NCI-H82 (cell line): ENCODE measurements around the gene SNX20.
A peak's percentile ranks its signal among the peaks of the same experiment; 100 is the strongest.

Source experiments
- DNase-seq: peaks from one replicate; lab custom pipeline; 2025; lab: John Stamatoyannopoulos, UW

SNX20 gene

DNA sequence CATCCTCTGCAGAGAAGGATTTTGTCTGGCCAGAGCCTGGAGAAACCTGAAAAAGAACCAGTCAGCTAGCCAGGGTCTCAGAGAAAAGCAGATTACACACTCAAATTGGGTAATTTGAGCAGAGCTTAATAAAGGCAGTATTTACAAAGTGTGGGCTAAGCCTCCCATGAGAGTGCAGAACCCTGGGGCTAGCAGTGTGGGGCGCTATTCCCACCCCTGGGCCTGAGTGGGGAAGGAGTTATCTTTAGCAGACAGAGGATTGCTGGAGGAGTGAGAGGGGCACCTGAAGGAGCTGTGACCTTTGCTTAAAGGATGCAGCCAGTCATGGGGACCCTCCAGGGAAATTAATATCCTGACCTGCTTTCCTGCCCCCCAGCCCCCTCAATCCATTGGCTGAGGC, 46.2 kb downstream of the SNX20 start:
- DNase-seq: peak; percentile 85

DNA sequence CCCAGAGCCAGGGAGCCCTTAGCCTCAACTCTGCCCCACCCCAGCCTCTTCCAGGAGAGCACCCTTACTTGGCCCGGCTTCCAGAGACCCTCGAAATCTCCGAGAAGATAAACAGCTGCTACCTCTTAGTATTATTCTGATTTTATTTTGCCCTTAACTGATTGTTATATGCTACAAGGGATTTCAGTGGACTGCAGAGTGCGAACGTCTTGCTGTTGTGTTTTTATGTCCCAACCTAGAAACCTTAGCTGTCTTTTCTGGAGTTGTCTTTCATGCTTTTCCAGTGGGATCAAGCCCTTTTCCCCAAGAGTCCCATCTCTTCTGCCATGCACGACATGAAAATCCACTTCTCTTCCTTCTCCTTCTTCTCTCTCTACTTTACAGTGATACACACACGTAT, 47.0 kb downstream of the SNX20 start:
- DNase-seq: no peak

DNA sequence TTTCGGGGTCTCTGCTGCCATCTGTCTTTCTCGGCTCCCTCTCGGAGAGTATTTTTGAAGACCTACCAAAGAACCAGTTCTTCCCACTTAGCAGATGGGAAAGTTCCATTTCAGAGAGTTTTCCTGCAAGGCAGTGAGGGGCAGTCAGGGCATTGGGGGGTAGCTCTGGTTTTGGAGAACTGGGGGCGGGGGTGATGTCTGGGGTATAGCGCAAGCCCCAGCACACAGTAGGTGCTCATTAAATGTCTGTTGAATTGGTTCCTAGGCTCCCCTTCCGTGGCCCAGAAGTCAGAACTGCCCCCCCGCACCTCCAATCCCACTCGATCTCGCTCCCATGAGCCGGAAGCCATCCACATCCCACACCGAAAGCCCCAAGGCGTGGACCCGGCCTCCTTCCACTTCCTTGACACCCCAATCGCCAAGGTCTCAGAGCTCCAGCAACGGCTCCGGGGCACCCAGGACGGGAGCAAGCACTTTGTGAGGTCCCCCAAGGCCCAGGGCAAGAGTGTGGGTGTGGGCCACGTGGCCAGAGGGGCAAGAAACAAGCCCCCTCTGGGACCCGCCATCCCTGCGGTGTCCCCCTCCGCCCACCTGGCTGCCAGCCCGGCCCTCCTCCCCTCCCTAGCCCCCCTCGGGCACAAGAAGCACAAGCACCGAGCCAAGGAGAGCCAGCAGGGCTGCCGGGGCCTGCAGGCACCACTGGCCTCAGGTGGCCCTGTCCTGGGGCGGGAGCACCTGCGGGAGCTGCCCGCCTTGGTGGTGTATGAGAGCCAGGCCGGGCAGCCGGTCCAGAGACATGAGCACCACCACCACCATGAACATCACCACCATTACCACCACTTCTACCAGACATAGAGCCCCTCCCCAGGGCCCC, 47.9 kb downstream of the SNX20 start:
- no peak for DNase-seq

DNA sequence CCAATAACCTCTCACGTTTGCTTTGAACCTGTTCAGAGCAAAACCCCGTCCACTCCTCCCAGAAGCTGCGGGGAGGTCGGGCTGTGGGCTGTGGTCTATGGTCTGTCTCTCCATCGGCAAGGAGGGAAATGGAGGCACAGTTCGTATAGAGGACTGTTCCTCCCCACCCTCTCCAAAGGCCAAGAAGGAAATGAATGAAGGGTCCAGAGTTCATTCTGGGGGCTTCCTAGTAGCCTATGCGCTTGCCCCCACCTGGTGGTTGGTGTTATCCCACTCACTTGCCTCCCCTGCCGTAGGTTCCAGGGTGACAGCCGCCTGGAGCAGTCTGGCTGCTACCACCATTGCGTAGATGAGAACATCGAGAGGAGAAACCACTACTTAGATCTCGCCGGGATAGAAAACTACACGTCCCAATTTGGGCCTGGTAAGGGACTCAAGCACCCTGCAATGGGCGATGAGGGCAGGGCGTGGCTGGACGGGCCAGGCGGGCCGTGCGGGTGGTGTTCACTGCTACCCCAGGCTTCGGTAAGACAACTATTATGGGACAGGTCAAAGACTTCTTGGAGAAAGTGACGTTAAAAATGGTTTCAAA, 49.0 kb downstream of the SNX20 start:
- DNase-seq: no peak

DNA sequence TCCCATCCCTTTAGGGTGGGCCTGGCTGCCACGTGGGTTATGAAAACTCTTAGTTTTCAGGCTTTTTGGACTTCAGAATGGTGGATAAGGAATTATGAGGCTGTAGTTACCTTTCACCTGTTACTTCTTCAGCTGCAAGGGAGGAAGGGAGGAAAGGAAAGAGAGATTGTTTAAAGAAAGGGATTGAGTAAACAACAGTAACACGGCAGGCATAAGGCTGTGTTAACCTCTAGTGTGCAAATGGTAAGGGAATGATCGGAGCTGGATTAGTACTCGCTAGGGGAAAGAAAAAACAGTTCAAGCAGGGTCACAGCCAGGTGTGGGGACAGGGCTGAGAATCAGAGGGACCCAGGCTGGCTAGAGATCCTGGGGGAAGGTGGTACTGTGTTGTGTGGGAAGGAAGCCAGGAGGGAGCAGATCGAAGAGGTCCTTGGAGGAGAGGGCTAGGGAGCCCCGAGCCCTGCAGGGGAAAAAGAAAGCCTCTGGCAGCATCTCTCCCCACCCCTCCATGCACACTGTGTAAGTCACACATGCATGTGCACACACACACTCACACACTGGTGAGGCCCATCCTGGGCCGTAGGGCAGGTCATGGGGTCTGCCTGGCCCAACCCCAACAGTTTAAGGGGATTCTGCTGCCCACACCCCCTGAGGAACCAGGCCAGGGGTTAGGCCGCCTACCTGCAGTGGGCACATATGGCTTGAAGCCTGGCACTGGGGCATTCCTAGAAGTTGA, 49.7 kb downstream of the SNX20 start:
- DNase-seq: no peak

DNA sequence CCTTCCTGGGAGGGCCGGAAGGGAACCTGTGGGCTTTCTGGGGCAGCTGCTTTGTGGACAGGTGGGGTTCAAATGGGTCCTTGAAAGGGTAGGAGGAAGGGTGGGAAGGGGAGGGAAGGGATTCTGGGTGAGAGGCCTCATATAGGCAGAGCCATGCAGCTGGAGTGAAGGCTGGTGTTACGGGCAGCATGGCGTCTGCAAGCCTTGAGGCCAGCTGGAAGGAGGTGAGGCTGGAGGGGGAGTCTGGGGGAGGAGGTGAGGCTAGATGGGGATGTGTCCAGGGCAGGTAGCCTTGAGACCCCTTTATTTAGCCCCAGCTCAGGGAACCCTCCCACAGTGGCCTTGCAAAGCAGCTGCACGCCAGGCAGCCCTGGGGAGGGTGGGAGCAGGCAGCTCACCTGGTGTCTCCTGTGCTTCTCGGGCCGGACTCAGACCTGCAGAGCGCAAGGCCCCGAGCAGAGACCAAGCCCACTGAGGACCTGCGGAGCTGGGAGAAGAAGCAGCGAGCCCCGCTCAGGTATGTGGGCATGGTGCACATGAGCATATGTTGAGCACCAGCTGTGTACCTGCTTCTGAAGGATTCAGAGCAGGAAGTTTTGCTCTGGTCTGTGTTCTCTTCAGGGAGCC, 50.6 kb downstream of the SNX20 start:
- no peak for DNase-seq

DNA sequence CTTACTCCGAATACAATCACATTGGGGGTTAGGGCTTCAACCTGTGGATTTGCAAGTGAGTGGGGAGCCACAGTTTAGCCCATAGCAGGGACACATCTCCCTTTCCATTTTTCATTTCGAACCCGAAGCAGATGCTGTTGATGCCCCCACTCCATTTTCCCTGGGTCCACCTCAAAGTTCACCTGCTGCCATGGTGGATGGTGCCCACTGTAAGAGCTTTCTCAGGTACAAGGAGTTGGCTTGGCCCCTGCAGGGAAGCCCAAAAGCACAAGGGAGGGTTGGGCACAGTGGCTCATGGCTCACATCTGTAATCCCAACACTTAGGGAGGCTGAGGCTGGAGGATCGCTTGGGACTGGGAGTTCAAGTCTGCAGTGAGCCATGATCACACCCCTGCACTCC, 51.8 kb downstream of the SNX20 start:
- no peak for DNase-seq

DNA sequence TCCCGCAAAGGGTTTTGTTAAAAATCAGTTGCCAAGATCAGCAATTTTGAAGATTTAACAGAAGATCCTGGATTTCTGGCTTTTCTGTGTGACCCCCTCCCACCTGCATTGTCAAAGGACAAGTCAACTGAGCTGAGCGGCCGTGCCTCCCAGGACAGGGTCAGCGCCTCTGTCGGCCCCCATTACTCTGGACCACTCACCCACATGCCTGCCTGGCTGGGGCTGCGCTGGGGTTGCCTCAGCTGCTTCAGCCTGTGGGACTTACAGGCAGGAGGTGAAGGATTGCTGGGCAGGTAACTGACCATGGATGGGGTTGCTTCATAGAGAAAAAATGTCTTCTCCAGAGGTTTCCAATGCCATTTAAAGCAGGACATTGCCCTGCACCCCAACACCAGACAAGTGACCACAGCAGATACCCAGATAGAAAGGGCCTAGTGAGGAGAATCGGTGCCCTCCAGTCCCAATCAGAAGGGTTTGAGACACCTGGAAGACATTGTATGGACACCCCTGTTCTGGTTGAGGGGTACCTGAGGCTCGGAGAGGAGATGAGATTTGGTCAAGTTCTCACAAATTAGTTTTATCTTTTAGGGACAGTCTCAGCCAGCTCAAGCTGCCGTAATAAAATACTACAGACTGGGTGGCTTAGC, 52.8 kb downstream of the SNX20 start:
- DNase-seq: no peak

DNA sequence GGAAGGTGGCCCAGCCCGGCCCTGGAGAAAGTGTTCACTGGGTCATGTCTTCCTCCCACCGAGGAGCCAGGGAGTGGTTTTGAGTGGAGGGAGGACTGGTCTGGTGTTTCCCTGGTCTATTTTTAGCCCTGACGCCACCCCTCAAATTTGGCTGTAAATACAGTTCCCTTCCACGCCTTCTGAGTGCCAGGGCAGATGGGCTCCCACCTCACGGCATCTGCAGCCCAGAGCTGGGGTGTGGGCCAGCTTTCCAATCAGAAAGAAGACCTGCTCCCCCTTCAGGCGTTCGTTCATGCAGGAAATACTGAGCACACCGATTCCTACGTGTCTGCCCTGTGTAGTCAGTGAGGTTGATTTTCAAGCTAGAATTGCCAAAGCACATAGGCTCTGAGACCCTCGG, 53.7 kb downstream of the SNX20 start:
- peak; percentile 46 for DNase-seq

DNA sequence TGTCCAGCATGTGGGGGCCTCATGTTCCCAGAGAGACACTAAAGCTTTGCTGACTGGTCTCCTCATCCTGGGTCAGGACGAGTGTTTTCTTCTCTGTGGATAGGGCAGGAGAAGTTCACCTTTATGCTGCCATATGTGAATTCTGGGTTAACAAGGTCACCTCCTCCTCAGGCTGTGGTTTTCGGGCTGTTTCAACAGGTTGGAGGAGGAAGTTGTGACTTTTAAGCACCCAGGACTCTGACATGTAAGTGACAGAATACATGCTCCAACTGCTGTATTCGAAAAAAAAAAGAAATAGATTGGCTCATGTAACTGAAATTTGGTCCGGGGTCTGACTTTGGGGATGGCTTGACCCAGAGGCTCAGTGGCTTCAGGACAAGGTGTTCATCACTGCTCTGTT, 54.2 kb downstream of the SNX20 start:
- no peak for DNase-seq

DNA sequence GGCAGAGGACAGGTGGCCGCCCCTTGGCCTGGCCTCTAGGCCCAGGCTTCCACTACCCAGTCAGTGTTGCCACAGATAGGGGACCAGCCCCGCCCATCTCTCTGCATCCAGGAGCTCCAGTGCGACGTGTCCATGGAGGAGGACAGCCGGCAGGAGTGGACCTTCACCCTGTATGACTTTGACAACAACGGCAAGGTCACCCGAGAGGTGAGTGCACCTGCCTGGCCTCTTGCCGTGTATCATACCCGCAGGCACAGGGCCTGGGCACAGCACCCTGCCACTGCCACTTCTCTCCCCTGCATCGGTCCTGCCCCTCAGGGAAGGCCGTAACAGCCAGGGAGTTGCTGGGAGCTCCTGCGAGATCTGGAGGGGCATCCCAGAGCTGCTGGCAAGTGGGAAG, 55.7 kb downstream of the SNX20 start:
- no peak for DNase-seq

DNA sequence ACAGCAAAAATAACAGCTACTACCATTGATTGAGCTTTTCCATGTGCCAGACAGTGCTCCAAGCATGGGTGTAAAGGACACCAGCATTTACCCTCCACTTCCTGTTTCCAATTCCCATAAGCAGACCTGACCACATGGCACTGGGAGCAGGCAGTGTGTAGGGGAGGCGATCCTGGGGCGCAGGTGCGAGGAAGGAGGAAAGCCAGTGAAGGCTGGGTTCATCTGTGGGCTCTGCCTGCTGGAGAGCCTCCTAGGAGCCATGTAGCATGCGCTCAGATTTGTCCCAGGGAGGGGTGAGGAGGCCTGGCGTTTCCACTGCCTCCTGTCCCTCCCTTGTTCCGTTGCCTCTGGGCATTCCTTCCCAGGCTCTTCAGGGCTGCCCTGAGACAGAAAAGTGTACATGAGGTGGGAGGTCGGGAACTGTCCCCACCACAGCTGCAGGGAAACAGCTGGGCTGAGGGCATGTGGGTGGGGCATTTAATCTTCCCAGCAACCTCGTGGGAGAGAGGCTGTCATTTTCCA, 56.6 kb downstream of the SNX20 start:
- no peak for DNase-seq

DNA sequence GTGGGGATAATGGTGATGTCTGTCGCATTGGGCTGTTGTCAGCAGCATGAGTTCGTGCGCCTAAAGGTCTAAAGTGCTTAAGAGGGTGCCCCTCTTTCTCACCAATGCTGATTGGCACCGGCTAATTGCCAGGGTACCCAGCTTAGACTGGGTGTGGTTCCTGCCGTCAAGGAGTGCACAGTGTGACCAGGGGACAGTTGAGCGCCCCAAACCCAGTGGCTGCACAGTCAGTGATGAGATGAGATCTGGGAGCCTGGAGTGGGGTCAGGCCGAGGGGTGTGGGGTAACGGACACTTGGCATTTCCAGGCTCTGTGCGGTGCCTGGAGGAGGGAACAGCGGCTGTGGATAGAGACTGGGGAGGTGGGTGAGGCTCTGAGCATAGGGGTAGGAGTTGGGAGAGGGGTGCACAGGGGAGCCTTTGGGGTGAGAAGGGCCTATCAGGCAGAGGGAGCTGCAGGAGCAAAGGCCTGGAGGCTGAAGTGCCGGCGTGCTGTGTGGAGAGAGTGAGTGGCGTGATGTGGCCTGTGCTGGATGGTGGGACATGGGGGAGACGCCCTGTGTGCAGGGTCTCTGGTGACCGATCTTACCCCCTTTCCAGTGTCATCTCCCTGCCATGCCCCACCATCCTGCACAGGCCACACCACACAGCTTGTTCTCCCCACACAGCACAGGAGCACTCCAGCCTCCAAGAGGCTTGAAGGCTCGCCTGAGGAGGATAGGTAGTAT, 58.3 kb downstream of the SNX20 start:
- no peak for DNase-seq

DNA sequence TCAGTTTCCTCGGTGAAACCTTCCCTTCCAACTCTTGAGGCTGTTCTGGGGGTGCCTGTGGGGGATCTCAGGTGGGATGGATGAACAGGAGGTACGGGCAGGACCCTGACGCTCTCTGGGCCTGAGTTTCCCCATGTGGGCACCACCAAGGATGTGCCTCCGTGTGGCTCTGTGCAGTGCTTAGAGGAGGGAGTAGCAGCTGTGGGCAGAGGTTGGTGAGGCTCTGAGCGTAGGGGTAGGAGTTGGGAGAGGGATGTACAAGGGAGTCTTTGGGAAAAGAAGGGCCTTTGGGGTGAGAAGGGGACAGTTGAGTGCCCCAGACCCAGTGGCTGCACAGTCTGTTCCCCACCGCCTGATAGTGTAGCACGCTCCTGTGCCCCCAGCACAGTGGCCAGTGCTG, 59.1 kb downstream of the SNX20 start:
- no peak for DNase-seq
